Measurements from ENCODE around the gene RNF8.

DNA sequence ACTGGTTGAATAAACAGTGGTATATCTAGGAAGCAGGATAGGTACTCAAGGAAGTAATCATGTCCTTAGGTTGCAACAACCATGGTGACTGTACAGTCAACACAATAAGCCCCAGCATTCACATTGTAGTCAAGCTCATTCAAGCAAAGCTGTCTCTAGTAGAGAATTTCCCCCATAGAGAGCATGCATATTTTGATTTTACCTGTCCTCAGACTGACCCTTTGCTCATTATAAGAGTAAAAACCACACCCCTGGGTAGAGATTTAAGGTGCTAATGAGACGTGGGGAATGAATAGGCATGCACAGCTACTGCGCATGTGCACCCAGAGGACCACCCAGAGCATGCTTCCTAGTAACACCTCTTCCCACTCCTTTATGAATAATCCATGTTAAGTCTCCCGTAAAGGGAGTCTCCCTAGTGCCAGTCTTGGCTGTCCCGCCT is 6.1 kb upstream of the RNF8 start:
- TF ChIP-seq, protein P1, sequence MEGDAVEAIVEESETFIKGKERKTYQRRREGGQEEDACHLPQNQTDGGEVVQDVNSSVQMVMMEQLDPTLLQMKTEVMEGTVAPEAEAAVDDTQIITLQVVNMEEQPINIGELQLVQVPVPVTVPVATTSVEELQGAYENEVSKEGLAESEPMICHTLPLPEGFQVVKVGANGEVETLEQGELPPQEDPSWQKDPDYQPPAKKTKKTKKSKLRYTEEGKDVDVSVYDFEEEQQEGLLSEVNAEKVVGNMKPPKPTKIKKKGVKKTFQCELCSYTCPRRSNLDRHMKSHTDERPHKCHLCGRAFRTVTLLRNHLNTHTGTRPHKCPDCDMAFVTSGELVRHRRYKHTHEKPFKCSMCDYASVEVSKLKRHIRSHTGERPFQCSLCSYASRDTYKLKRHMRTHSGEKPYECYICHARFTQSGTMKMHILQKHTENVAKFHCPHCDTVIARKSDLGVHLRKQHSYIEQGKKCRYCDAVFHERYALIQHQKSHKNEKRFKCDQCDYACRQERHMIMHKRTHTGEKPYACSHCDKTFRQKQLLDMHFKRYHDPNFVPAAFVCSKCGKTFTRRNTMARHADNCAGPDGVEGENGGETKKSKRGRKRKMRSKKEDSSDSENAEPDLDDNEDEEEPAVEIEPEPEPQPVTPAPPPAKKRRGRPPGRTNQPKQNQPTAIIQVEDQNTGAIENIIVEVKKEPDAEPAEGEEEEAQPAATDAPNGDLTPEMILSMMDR (IDR thresholded peaks at IDR 0.05; ENCODE audit: extremely low read depth in 1 of 2, insufficient read depth in 1 of 2, low read depth in 1 of 2, low read length in 2 of 2), result no peak
- TF ChIP-seq JUN (IDR thresholded peaks at IDR 0.05; ENCODE audit: borderline replicate concordance, insufficient read depth, insufficient read length, low read depth) (no peak), POLR2AphosphoS5 (IDR thresholded peaks at IDR 0.05; ENCODE audit: insufficient read depth, low read depth, low read length) (no peak), POLR2A (IDR thresholded peaks at IDR 0.05; ENCODE audit: low read depth, low read length) (no peak)
